K562 (cell line): ENCODE results near the gene BEST1. TPM values are rescaled to one million over a fixed set of nuclear protein-coding genes. Genes with fewer than 3 reads are reported as not detected.

ENCODE experiments used
- ERF ChIP-seq: fragments of 450-650 bp; formaldehyde crosslinking; IDR thresholded peaks from 2 replicates; pipeline ENCODE4 v1.4.0; 2020; ENCODE audit warnings: mild to moderate bottlenecking, mixed read lengths
- GATA2 ChIP-seq: sonication (generic); formaldehyde crosslinking; IDR thresholded peaks from 2 replicates; pipeline ENCODE4 v1.4.0; 2020; ENCODE audit warnings: mild to moderate bottlenecking, missing genetic modification reagents
- HDAC1 ChIP-seq, 2 experiments: fragments of 450-650 bp; IDR thresholded peaks; 2 replicates each; pipeline ENCODE4 v1.6.1; 2016 to 2017; ENCODE audit warnings: inconsistent platforms in 1 of 2, mild to moderate bottlenecking in 1 of 2, moderate library complexity in 1 of 2
- HDAC8 ChIP-seq: fragments of 450-650 bp; IDR thresholded peaks from 2 replicates; pipeline ENCODE4 v1.6.1; 2016; ENCODE audit warnings: mild to moderate bottlenecking, missing genetic modification characterization, moderate library complexity, missing compliant biosample characterization
- PHB ChIP-seq: fragments of 250-450 bp; sonication (Bioruptor Pico); IDR thresholded peaks from 2 replicates; pipeline ENCODE4 v1.5.0; 2021
- POLR2B ChIP-seq: fragments of 450-650 bp; IDR thresholded peaks from 2 replicates; pipeline ENCODE4 v1.6.1; 2018; ENCODE audit warnings: low read depth; ENCODE audit not compliant: partially characterized antibody
- PTRF ChIP-seq: fragments of 450-650 bp; IDR thresholded peaks from 2 replicates; pipeline ENCODE4 v1.6.1; 2016; ENCODE audit warnings: mild to moderate bottlenecking, missing genetic modification characterization, missing compliant biosample characterization
- SMARCA5 ChIP-seq: fragments of 450-650 bp; IDR thresholded peaks from 2 replicates; pipeline ENCODE4 v1.6.1; 2016
- ZFP30 ChIP-seq: fragments of 250-450 bp; sonication (Bioruptor Pico); IDR thresholded peaks from 2 replicates; pipeline ENCODE4 v1.8.0; 2022; ENCODE audit warnings: moderate library complexity, mild to moderate bottlenecking, inconsistent platforms, borderline replicate concordance
- ZNF134 ChIP-seq: fragments of 250-450 bp; sonication (Bioruptor Pico); conservative IDR thresholded peaks from 2 replicates; pipeline ENCODE4 v1.4.0; 2020
- ZNF431 ChIP-seq: sonication (generic); formaldehyde crosslinking; IDR thresholded peaks from 2 replicates; pipeline ENCODE4 v1.8.0; 2022; ENCODE audit warnings: mild to moderate bottlenecking, missing genetic modification reagents
- ZNF764 ChIP-seq: fragments of 250-450 bp; sonication (Bioruptor Pico); IDR thresholded peaks from 2 replicates; pipeline ENCODE4 v1.4.0; 2020; ENCODE audit warnings: low read depth, mild to moderate bottlenecking, moderate library complexity
- polyA plus RNA-seq, 8 experiments: library from polyadenylated mRNA; depleted of rRNA in 4 of 8; stranded (reverse) in 5 of 8; unstranded in 3 of 8; fragments of >200 nt; fragmentation: Nextera tagmentation in 2 of 8; fragmentation: Illumina TruSeq in 1 of 8; extraction: Ambion mirVana in 2 of 8; extraction: Trizol in 1 of 8; gene quantifications; 2 replicates each; pipeline versions ENCODE4 v1.2.1 to v1.2.3, GENCODE V29; 2011 to 2014; ENCODE audit warnings: inconsistent platforms in 1 of 8, missing spikeins in 1 of 8
- total RNA-seq, 7 experiments: library from RNA; depleted of rRNA in 6 of 7; stranded (reverse); fragments of >200 nt in 6 of 7; fragmentation: Illumina TruSeq in 2 of 7; extraction: Trizol in 2 of 7; gene quantifications; 2 replicates each; pipeline versions ENCODE4 v1.2.1 to v1.2.3, GENCODE V29; 2011 to 2021; ENCODE audit warnings: low replicate concordance in 1 of 7
- TF ChIP-seq, protein P1 (sequence below), 2 experiments: fragments of 450-650 bp; formaldehyde crosslinking in 1 of 2; IDR thresholded peaks; 2 replicates each; pipeline versions ENCODE4 v1.4.0 to v1.6.1; 2014 to 2020; ENCODE audit warnings: mild to moderate bottlenecking in 2 of 2, borderline replicate concordance in 1 of 2, low read depth in 1 of 2
- TF ChIP-seq, protein P2 (sequence below): fragments of 450-650 bp; formaldehyde crosslinking; IDR thresholded peaks from 2 replicates; pipeline ENCODE4 v1.4.0; 2022; ENCODE audit warnings: missing genetic modification characterization
- TF ChIP-seq, protein P3 (sequence below): fragments of 450-650 bp; IDR thresholded peaks from 2 replicates; pipeline ENCODE4 v1.6.1; 2016; ENCODE audit warnings: missing biosample characterization, missing genetic modification characterization
- TF ChIP-seq, protein P4 (sequence below): fragments of 450-650 bp; formaldehyde crosslinking; conservative IDR thresholded peaks from 2 replicates; pipeline ENCODE4 v1.4.0; 2022; ENCODE audit warnings: mild to moderate bottlenecking, missing genetic modification characterization
- TF ChIP-seq, protein P5 (sequence below): sonication (generic); formaldehyde crosslinking; IDR thresholded peaks from 2 replicates; pipeline ENCODE4 v1.8.0; 2022; ENCODE audit warnings: missing genetic modification reagents, mild to moderate bottlenecking, borderline replicate concordance

Gene BEST1
- total and polyA plus RNA-seq, 9 of the 15 experiments (the other 6 are each of a cell fraction or from before 2014, with no cell fraction given) = 0.07 to 1.3 (median 0.40) TPM

DNA sequence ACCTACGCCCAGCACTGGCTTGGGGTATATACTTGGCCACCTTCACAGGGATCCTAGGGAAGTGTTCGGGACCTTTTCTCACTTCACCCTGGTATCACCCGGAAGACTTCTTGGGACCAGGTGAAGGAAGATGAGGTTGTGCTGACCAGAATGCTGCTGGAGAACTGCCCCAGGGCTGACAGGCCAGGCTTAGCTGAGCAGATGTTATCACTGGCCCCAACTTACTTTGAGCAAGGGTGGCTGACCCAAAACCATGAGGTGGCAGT is 12.8 kb downstream of the BEST1 start (continued):
- TF ChIP-seq ZNF764 (CRISPR knock-in tag) = peak; percentile 46; the same call in 1 of the 2 replicates
- 0 out of 2 replicates have a peak, but pooled peaks have one; percentile 31 for TF ChIP-seq ZNF431 (CRISPR knock-in tag)
- peak; percentile 81; the same call in 1 of the 2 replicates for TF ChIP-seq GATA2 (CRISPR knock-in tag)
- TF ChIP-seq, protein P1, sequence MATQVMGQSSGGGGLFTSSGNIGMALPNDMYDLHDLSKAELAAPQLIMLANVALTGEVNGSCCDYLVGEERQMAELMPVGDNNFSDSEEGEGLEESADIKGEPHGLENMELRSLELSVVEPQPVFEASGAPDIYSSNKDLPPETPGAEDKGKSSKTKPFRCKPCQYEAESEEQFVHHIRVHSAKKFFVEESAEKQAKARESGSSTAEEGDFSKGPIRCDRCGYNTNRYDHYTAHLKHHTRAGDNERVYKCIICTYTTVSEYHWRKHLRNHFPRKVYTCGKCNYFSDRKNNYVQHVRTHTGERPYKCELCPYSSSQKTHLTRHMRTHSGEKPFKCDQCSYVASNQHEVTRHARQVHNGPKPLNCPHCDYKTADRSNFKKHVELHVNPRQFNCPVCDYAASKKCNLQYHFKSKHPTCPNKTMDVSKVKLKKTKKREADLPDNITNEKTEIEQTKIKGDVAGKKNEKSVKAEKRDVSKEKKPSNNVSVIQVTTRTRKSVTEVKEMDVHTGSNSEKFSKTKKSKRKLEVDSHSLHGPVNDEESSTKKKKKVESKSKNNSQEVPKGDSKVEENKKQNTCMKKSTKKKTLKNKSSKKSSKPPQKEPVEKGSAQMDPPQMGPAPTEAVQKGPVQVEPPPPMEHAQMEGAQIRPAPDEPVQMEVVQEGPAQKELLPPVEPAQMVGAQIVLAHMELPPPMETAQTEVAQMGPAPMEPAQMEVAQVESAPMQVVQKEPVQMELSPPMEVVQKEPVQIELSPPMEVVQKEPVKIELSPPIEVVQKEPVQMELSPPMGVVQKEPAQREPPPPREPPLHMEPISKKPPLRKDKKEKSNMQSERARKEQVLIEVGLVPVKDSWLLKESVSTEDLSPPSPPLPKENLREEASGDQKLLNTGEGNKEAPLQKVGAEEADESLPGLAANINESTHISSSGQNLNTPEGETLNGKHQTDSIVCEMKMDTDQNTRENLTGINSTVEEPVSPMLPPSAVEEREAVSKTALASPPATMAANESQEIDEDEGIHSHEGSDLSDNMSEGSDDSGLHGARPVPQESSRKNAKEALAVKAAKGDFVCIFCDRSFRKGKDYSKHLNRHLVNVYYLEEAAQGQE (IDR thresholded peaks at IDR 0.05; ENCODE audit: borderline replicate concordance) = no peak
- TF ChIP-seq, protein P1 (CRISPR knock-in tag; IDR thresholded peaks at IDR 0.05; ENCODE audit: low read depth) = peak; percentile 73
- TF ChIP-seq, protein P2, sequence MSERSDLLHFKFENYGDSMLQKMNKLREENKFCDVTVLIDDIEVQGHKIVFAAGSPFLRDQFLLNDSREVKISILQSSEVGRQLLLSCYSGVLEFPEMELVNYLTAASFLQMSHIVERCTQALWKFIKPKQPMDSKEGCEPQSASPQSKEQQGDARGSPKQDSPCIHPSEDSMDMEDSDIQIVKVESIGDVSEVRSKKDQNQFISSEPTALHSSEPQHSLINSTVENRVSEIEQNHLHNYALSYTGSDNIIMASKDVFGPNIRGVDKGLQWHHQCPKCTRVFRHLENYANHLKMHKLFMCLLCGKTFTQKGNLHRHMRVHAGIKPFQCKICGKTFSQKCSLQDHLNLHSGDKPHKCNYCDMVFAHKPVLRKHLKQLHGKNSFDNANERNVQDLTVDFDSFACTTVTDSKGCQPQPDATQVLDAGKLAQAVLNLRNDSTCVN (CRISPR knock-in tag) = peak; percentile 1; the same call in 1 of the 2 replicates
- 0 out of 2 replicates have a peak, but pooled peaks have one; percentile 76 for TF ChIP-seq ERF (CRISPR knock-in tag)
- no peak for TF ChIP-seq PTRF (tag)
- 0 out of 4 replicates have a peak, but pooled peaks of 1 of the 2 experiments have one; percentile 10 for TF ChIP-seq HDAC1 (IDR thresholded peaks at IDR 0.05)
- TF ChIP-seq ZNF134 (CRISPR knock-in tag) = no peak
- no peak for TF ChIP-seq SMARCA5
- no peak for TF ChIP-seq ZFP30 (CRISPR knock-in tag)
- TF ChIP-seq, protein P3, sequence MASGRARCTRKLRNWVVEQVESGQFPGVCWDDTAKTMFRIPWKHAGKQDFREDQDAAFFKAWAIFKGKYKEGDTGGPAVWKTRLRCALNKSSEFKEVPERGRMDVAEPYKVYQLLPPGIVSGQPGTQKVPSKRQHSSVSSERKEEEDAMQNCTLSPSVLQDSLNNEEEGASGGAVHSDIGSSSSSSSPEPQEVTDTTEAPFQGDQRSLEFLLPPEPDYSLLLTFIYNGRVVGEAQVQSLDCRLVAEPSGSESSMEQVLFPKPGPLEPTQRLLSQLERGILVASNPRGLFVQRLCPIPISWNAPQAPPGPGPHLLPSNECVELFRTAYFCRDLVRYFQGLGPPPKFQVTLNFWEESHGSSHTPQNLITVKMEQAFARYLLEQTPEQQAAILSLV = no peak
- TF ChIP-seq PHB (CRISPR knock-in tag) = no peak
- TF ChIP-seq, protein P4, sequence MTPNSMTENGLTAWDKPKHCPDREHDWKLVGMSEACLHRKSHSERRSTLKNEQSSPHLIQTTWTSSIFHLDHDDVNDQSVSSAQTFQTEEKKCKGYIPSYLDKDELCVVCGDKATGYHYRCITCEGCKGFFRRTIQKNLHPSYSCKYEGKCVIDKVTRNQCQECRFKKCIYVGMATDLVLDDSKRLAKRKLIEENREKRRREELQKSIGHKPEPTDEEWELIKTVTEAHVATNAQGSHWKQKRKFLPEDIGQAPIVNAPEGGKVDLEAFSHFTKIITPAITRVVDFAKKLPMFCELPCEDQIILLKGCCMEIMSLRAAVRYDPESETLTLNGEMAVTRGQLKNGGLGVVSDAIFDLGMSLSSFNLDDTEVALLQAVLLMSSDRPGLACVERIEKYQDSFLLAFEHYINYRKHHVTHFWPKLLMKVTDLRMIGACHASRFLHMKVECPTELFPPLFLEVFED = 0 out of 2 replicates have a peak, but pooled peaks have one; percentile 49
- TF ChIP-seq, protein P5, sequence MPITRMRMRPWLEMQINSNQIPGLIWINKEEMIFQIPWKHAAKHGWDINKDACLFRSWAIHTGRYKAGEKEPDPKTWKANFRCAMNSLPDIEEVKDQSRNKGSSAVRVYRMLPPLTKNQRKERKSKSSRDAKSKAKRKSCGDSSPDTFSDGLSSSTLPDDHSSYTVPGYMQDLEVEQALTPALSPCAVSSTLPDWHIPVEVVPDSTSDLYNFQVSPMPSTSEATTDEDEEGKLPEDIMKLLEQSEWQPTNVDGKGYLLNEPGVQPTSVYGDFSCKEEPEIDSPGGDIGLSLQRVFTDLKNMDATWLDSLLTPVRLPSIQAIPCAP (CRISPR knock-in tag) = 0 out of 2 replicates have a peak, but pooled peaks have one; percentile 4
- peak; percentile 52 for TF ChIP-seq POLR2B
- TF ChIP-seq HDAC8 = no peak
